ENCODE data around the gene TSPAN1. TPM values are rescaled to one million over a fixed set of nuclear protein-coding genes. Genes with fewer than 3 reads are reported as not detected.
A peak's percentile ranks its signal among the peaks of the same experiment; 100 is the strongest.

Gene TSPAN1
- total RNA-seq, 1 donor from 2014 or later = 0.91 TPM

- no peak for DNase-seq (ENCODE audit: extremely low spot score, unreplicated experiment)
- no peaks in the 10 kb centered on the region for H3K9me3 Mint-ChIP-seq (ENCODE audit: unreplicated experiment)
- H3K4me1 Mint-ChIP-seq (ENCODE audit: unreplicated experiment) = peaks cover 13% of the 10 kb centered on the region
- no peak within 1 kb of the TSS for H3K27ac Mint-ChIP-seq (ENCODE audit: unreplicated experiment)
- no peaks in the 10 kb centered on the region for H3K27me3 Mint-ChIP-seq (ENCODE audit: unreplicated experiment)
- TF ChIP-seq CTCF (IDR thresholded peaks at IDR 0.05) = no peak
- H3K4me3 Mint-ChIP-seq (ENCODE audit: unreplicated experiment) = no peak within 1 kb of the TSS
- no peaks in the 10 kb centered on the region for H3K36me3 Mint-ChIP-seq (ENCODE audit: unreplicated experiment)
Measured at GRCh38 chr1:46176211-46176865, 1.5 kb downstream of the TSPAN1 start, which contains the start of gene P3R3URF. TSS of gene P3R3URF (minus strand) at chr1:46176488. CDS start at chr1:46176471, 17 bp downstream.

GRCh38 chr1:46179138-46180081, 4.5 kb downstream of the TSPAN1 start:
- peak; percentile 93 for TF ChIP-seq CTCF (IDR thresholded peaks at IDR 0.05)
- no peaks in the 10 kb centered on the region for H3K9me3 Mint-ChIP-seq (ENCODE audit: unreplicated experiment)

GRCh38 chr1:46180082-46180616, 5.3 kb downstream of the TSPAN1 start:
- TF ChIP-seq CTCF (IDR thresholded peaks at IDR 0.05) = no peak
- Mint-ChIP-seq H3K27ac (ENCODE audit: unreplicated experiment) (no peak overlapping the region), H3K36me3 (ENCODE audit: unreplicated experiment) (no peaks in the 10 kb centered on the region), H3K9me3 (ENCODE audit: unreplicated experiment) (no peaks in the 10 kb centered on the region), H3K4me1 (ENCODE audit: unreplicated experiment) (peaks cover 34% of the 10 kb centered on the region), H3K4me3 (ENCODE audit: unreplicated experiment) (no peak overlapping the region), H3K27me3 (ENCODE audit: unreplicated experiment) (no peaks in the 10 kb centered on the region)
- no peak for DNase-seq (ENCODE audit: extremely low spot score, unreplicated experiment)

More at GRCh38 chr1:46179138-46180081, 4.5 kb downstream of the TSPAN1 start:
- H3K27ac Mint-ChIP-seq (ENCODE audit: unreplicated experiment) = no peak overlapping the region
- no peaks in the 10 kb centered on the region for H3K36me3 Mint-ChIP-seq (ENCODE audit: unreplicated experiment)
- peak; percentile 89 for DNase-seq (ENCODE audit: extremely low spot score, unreplicated experiment)
- H3K4me3 Mint-ChIP-seq (ENCODE audit: unreplicated experiment) = no peak overlapping the region
- peaks cover 33% of the 10 kb centered on the region for H3K4me1 Mint-ChIP-seq (ENCODE audit: unreplicated experiment)
- no peaks in the 10 kb centered on the region for H3K27me3 Mint-ChIP-seq (ENCODE audit: unreplicated experiment)

- Mint-ChIP-seq H3K4me1 (ENCODE audit: unreplicated experiment) (peaks cover 35% of the 10 kb centered on the region), H3K27ac (ENCODE audit: unreplicated experiment) (peak overlapping the region; percentile 92), H3K9me3 (ENCODE audit: unreplicated experiment) (no peaks in the 10 kb centered on the region), H3K27me3 (ENCODE audit: unreplicated experiment) (no peaks in the 10 kb centered on the region), H3K4me3 (ENCODE audit: unreplicated experiment) (no peak overlapping the region), H3K36me3 (ENCODE audit: unreplicated experiment) (no peaks in the 10 kb centered on the region)
- TF ChIP-seq CTCF (IDR thresholded peaks at IDR 0.05) = no peak
- no peak for DNase-seq (ENCODE audit: extremely low spot score, unreplicated experiment)
Measured at GRCh38 chr1:46181343-46182260, 6.7 kb downstream of the TSPAN1 start.

Data from osteocyte (in vitro differentiated cells).